Left lung (tissue), 10 donors: ENCODE results near the gene SYPL2. TPM values are rescaled to one million over a fixed set of nuclear protein-coding genes. Genes with fewer than 3 reads are reported as not detected.
A peak's percentile ranks its signal among the peaks of the same experiment; 100 is the strongest.

Experiments used
- ATAC-seq: fragments of 200-7000 bp; cut with Tn5 transposase; one replicate; pipeline ENCODE4 v1.9.1; 2020; ENCODE audit warnings: moderate library complexity
- DNase-seq, 4 donors: peaks; one replicate each; pipeline ENCODE4 v3.0.0-alpha.2; 2013 to 2020
- H3K27ac ChIP-seq, 2 donors: fragments of 200-600 bp; sonication (generic) in 1 of 2; one replicate each; pipeline versions ENCODE4 v1.5.0 to v1.8.0; 2020 to 2021
- H3K27me3 ChIP-seq, 2 donors: fragments of 200-600 bp; sonication (generic) in 1 of 2; one replicate each; pipeline versions ENCODE4 v1.5.0 to v1.8.0; 2020 to 2021
- H3K36me3 ChIP-seq, 2 donors: fragments of 200-600 bp; sonication (generic) in 1 of 2; one replicate each; pipeline versions ENCODE4 v1.5.0 to v1.8.0; 2020 to 2021
- H3K4me1 ChIP-seq, 2 donors: fragments of 200-600 bp; one replicate each; pipeline ENCODE4 v1.8.0; 2021
- H3K4me3 ChIP-seq, 2 donors: fragments of 200-600 bp; sonication (generic) in 1 of 2; one replicate each; pipeline versions ENCODE4 v1.5.0 to v1.8.0; 2020 to 2021; ENCODE audit warnings: mild to moderate bottlenecking in 1 of 2
- H3K9me3 ChIP-seq, 2 donors: fragments of 200-600 bp; sonication (generic) in 1 of 2; one replicate each; pipeline versions ENCODE4 v1.5.0 to v1.8.0; 2020 to 2021
- CTCF ChIP-seq, 2 donors: fragments of 200-600 bp; sonication (generic) in 1 of 2; IDR thresholded peaks; one replicate each; pipeline versions ENCODE4 v1.5.0 to v1.8.0; 2021; ENCODE audit warnings: antibody characterized with exemption in 2 of 2
- intact Hi-C, 2 donors: fragments of 100-400 bp; cut with DNase I; formaldehyde crosslinking; loops; one replicate each; pipeline versions ENCODE4 v1.11.2 to v1.14.2; 2022
- polyA plus RNA-seq, 6 donors: library from polyadenylated mRNA; unstranded; fragments of 120-200 nt; gene quantifications; one replicate each; pipeline ENCODE4 v1.2.1, GENCODE V29; 2013; ENCODE audit not compliant: insufficient read length in 6 of 6
- total RNA-seq, 2 donors: library from RNA; stranded (reverse); fragmentation: NEBNext Ultra II Directional; extraction: Animal tissue kit (Norgen Biotek cat#: 25700); gene quantifications; one replicate each; pipeline ENCODE4 v1.2.1, GENCODE V29; 2021
- donor health status: DM: no; HTN: yes; CAD: no.
- donor health status: DM: no; HTN: no; CAD: no.

SYPL2 gene
- total and polyA plus RNA-seq, 8 donors = 0.14 to 4.5 (median 0.28) TPM

DNA sequence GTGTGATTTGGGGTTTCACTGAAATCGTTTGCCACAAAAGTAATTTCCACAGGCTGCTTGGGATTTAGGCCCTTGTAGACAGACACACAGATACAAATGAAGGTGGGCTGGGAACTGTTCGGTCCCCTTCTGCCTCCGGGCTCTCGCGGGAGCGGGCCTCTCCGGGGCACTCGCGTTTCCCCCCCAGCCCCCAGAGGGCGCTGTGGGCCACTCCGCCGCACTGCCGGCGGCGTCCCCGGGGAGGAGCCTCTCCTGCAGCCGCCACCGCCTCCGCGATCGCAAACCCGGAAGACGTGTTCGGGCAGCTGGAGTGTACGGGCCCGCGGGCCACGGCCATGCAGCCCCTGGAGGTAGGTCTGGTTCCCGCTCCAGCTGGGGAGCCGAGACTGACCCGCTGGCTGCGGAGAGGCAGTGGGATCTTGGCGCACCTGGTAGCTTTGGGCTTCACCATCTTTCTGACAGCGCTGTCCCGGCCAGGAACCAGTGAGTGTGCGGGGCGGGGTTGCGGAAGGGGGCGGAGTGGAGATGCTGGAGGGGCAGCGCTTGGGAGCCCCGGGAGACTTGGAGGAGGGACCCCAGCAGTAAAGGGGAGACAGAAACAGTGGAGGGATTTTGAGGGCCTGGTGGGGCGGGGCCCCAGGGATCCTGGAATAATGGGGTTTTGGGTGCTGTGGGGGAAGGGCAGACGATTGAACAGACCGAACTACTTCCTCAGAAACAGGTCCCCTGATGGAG is 27.6 kb downstream of the SYPL2 start, which contains the start of gene CYB561D1:
Gene CYB561D1 (plus strand): TSS at position 290 of the 735 bp plus-strand sequence. CDS start 46 bp downstream, at position 336.
- H3K27ac ChIP-seq = peak within 1 kb of the TSS; percentile 59 to 86
- H3K9me3 ChIP-seq = no peaks in the 10 kb centered on the region
- peaks cover 5 to 45% of the 10 kb centered on the region in 2 donors for H3K4me1 ChIP-seq
- no peaks in the 10 kb centered on the region for H3K27me3 ChIP-seq
- intact Hi-C loops = loop anchor here in 1 of 2 donors (5.0 kb wide), 1 partner anchor 38 kb away; no protein-coding TSS in a partner anchor
- peak within 1 kb of the TSS; percentile 96 for H3K4me3 ChIP-seq
- DNase-seq (peak; percentile 88 to 99 (median 90)), ATAC-seq (peak; percentile 98)
- peak; percentile 97 for TF ChIP-seq CTCF (IDR thresholded peaks at IDR 0.05)
- H3K36me3 ChIP-seq = peaks cover 0 to 42% of the 10 kb centered on the region in 2 donors

- Histone ChIP-seq H3K4me3 (no peak overlapping the region), H3K4me1 (peaks cover 5 to 61% of the 10 kb centered on the region in 2 donors), H3K27ac (no peak overlapping the region), H3K9me3 (no peaks in the 10 kb centered on the region), H3K36me3 (peaks cover 0 to 48% of the 10 kb centered on the region in 2 donors), H3K27me3 (no peaks in the 10 kb centered on the region)
- intact Hi-C loops = no loop called here
- DNase-seq (no peak), ATAC-seq (no peak)
- TF ChIP-seq CTCF (IDR thresholded peaks at IDR 0.05) = no peak
Observed at GRCh38 chr1:109495738-109496137, 29.4 kb downstream of the SYPL2 start.

- no peak for TF ChIP-seq CTCF (IDR thresholded peaks at IDR 0.05)
- intact Hi-C loops = no loop called here
- no peak for DNase-seq
- Histone ChIP-seq H3K27ac (no peak overlapping the region), H3K36me3 (peaks cover 0 to 51% of the 10 kb centered on the region in 2 donors), H3K9me3 (no peaks in the 10 kb centered on the region), H3K4me3 (no peak overlapping the region), H3K27me3 (no peaks in the 10 kb centered on the region), H3K4me1 (peaks cover 7 to 73% of the 10 kb centered on the region in 2 donors)
- no peak for ATAC-seq
Observed at GRCh38 chr1:109497449-109498160, 31.3 kb downstream of the SYPL2 start.

DNA sequence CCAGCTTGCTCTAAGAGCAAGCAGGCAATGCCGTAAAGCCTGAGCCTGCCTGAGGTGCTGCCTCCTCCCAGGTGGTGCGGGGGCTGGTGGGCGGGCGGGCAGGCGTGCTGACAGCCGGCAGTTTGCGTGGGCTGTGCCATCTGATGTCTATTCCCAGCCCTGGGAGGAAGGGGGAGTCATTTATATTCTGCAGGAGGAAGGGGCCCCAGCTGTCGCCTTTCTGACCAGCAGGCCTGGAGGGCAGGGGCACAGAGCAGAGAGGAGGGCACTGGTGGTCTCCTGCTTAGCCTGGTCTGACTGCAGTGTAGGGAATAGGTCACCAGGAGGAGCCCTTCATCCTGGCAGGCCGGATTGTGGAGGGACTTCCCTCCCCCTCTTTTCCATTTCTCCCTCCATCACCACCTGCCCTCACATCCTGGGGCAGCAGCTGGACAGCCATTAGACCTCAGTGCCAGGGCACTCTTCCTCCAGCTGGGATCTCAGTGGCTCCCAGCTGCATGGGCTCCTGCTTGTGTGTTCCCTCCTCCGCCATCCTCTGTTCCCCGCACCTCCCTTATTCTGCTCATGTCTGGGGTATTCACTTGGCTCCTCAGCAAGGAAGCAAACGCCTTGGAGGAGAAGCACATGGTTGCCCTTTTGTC is 31.9 kb downstream of the SYPL2 start:
- Histone ChIP-seq H3K36me3 (peaks cover 0 to 51% of the 10 kb centered on the region in 2 donors), H3K4me1 (peaks cover 8 to 69% of the 10 kb centered on the region in 2 donors), H3K27ac (no peak overlapping the region), H3K27me3 (no peaks in the 10 kb centered on the region), H3K4me3 (no peak overlapping the region), H3K9me3 (no peaks in the 10 kb centered on the region)
- ATAC-seq (no peak), DNase-seq (no peak)
- intact Hi-C loops = no loop called here
- TF ChIP-seq CTCF (IDR thresholded peaks at IDR 0.05) = peak; percentile 31 to 32
